ENCODE data around the gene AIFM3. TPM values are rescaled to one million over a fixed set of nuclear protein-coding genes. Genes with fewer than 3 reads are reported as not detected.

The AIFM3 gene
- total and polyA plus RNA-seq, 2 of the 13 experiments (the other 11 are each of a cell fraction or from before 2014, with no cell fraction given): 9.0 to 15.3 TPM

DNA sequence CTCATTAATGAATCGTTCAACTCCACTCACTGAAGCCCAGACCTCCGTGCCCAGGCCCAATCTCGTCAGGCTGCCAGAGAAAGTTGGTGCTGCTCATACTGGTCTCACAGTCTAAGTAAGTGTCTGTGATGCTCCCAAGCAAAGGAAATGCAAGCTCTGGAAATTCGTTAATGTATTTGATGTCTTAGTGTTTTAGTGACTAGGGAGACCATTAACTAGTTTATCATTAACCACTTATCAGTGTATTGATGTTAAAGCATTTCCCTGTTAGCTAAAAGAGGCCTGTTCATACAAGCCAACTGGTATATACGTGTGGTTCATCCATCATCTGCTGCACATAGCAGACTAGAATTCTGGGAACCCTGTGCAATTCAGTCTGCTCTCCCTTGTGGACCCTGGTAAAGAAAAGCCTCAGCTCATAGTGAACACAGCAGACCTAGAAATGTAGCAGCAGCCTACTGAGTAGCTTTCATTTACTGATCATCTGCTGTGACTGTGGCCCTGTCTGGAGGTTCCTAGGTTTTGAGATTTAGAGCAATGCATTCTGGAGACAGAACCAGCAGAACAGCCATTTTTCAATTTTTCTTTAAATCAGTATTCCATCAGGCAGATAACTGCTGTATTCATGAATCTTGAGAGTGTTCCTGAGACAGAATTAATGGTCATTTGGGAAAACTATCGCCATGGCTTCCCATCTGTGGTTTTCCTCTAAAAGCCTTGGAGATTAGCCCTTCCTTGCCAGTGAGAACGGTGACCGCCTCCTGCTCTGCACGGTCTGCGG lies 15.7 kb upstream of the AIFM3 start (continued):
- TF ChIP-seq, protein P1, sequence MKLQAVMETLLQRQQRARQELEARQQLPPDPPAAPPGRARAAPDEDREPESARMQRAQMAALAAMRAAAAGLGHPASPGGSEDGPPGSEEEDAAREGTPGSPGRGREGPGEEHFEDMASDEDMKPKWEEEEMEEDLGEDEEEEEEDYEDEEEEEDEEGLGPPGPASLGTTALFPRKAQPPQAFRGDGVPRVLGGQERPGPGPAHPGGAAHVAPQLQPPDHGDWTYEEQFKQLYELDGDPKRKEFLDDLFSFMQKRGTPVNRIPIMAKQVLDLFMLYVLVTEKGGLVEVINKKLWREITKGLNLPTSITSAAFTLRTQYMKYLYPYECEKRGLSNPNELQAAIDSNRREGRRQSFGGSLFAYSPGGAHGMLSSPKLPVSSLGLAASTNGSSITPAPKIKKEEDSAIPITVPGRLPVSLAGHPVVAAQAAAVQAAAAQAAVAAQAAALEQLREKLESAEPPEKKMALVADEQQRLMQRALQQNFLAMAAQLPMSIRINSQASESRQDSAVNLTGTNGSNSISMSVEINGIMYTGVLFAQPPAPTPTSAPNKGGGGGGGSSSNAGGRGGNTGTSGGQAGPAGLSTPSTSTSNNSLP (IDR thresholded peaks at IDR 0.05; ENCODE audit: low read depth, low read length): peak; percentile 26; the same call in 1 of the 2 replicates
- TF ChIP-seq TSC22D2 (CRISPR knock-in tag; IDR thresholded peaks at IDR 0.05; ENCODE audit: borderline replicate concordance) (no peak), HNRNPUL1 (IDR thresholded peaks at IDR 0.05; ENCODE audit: low read depth, low read length) (no peak), LCORL (IDR thresholded peaks at IDR 0.05) (no peak), LCORL (CRISPR knock-in tag; IDR thresholded peaks at IDR 0.05) (no peak), CHD4 (IDR thresholded peaks at IDR 0.05; ENCODE audit: borderline replicate concordance, low read length) (no peak), PITX1 (CRISPR knock-in tag; IDR thresholded peaks at IDR 0.05) (peak; percentile 28; the same call in 1 of the 2 replicates), ERF (CRISPR knock-in tag; IDR thresholded peaks at IDR 0.05) (0 out of 2 replicates have a peak, but pooled peaks have one; percentile 49), ZIK1 (CRISPR knock-in tag; IDR thresholded peaks at IDR 0.05; ENCODE audit: borderline replicate concordance, low read depth) (no peak), SRSF4 (IDR thresholded peaks at IDR 0.05; ENCODE audit: low read depth, low read length, poor library complexity, severe bottlenecking) (no peak), NFKBIZ (CRISPR knock-in tag; IDR thresholded peaks at IDR 0.05) (no peak), SOX13 (IDR thresholded peaks at IDR 0.05) (no peak), SOX13 (CRISPR knock-in tag; conservative IDR thresholded peaks at IDR 0.05 in 1 of 2, IDR thresholded peaks at IDR 0.05 in 1 of 2) (peak in 1 of 2 experiments; percentile 64; a peak in 2 of 4 replicates), ELF1 (CRISPR knock-in tag; IDR thresholded peaks at IDR 0.05) (no peak)
- TF ChIP-seq, protein P2, sequence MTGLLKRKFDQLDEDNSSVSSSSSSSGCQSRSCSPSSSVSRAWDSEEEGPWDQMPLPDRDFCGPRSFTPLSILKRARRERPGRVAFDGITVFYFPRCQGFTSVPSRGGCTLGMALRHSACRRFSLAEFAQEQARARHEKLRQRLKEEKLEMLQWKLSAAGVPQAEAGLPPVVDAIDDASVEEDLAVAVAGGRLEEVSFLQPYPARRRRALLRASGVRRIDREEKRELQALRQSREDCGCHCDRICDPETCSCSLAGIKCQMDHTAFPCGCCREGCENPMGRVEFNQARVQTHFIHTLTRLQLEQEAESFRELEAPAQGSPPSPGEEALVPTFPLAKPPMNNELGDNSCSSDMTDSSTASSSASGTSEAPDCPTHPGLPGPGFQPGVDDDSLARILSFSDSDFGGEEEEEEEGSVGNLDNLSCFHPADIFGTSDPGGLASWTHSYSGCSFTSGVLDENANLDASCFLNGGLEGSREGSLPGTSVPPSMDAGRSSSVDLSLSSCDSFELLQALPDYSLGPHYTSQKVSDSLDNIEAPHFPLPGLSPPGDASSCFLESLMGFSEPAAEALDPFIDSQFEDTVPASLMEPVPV (CRISPR knock-in tag; IDR thresholded peaks at IDR 0.05): no peak
- TF ChIP-seq, protein P3, sequence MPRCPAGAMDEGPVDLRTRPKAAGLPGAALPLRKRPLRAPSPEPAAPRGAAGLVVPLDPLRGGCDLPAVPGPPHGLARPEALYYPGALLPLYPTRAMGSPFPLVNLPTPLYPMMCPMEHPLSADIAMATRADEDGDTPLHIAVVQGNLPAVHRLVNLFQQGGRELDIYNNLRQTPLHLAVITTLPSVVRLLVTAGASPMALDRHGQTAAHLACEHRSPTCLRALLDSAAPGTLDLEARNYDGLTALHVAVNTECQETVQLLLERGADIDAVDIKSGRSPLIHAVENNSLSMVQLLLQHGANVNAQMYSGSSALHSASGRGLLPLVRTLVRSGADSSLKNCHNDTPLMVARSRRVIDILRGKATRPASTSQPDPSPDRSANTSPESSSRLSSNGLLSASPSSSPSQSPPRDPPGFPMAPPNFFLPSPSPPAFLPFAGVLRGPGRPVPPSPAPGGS (CRISPR knock-in tag; IDR thresholded peaks at IDR 0.05): no peak
- TF ChIP-seq, protein P4, sequence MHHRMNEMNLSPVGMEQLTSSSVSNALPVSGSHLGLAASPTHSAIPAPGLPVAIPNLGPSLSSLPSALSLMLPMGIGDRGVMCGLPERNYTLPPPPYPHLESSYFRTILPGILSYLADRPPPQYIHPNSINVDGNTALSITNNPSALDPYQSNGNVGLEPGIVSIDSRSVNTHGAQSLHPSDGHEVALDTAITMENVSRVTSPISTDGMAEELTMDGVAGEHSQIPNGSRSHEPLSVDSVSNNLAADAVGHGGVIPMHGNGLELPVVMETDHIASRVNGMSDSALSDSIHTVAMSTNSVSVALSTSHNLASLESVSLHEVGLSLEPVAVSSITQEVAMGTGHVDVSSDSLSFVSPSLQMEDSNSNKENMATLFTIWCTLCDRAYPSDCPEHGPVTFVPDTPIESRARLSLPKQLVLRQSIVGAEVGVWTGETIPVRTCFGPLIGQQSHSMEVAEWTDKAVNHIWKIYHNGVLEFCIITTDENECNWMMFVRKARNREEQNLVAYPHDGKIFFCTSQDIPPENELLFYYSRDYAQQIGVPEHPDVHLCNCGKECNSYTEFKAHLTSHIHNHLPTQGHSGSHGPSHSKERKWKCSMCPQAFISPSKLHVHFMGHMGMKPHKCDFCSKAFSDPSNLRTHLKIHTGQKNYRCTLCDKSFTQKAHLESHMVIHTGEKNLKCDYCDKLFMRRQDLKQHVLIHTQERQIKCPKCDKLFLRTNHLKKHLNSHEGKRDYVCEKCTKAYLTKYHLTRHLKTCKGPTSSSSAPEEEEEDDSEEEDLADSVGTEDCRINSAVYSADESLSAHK (CRISPR knock-in tag; IDR thresholded peaks at IDR 0.05; ENCODE audit: borderline replicate concordance): no peak
- TF ChIP-seq, protein P5, sequence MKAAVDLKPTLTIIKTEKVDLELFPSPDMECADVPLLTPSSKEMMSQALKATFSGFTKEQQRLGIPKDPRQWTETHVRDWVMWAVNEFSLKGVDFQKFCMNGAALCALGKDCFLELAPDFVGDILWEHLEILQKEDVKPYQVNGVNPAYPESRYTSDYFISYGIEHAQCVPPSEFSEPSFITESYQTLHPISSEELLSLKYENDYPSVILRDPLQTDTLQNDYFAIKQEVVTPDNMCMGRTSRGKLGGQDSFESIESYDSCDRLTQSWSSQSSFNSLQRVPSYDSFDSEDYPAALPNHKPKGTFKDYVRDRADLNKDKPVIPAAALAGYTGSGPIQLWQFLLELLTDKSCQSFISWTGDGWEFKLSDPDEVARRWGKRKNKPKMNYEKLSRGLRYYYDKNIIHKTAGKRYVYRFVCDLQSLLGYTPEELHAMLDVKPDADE (CRISPR knock-in tag; IDR thresholded peaks at IDR 0.05): no peak; the same call in 1 of the 2 replicates
- TF ChIP-seq, protein P6, sequence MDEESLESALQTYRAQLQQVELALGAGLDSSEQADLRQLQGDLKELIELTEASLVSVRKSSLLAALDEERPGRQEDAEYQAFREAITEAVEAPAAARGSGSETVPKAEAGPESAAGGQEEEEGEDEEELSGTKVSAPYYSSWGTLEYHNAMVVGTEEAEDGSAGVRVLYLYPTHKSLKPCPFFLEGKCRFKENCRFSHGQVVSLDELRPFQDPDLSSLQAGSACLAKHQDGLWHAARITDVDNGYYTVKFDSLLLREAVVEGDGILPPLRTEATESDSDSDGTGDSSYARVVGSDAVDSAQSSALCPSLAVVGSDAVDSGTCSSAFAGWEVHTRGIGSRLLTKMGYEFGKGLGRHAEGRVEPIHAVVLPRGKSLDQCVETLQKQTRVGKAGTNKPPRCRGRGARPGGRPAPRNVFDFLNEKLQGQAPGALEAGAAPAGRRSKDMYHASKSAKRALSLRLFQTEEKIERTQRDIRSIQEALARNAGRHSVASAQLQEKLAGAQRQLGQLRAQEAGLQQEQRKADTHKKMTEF (CRISPR knock-in tag; IDR thresholded peaks at IDR 0.05): peak; percentile 15
